Stimulated activated memory B cell treated with anti-CD40 and anti-IgM and Interleukin-4, amounts not matched to agents 10 μg/mL and 1 μg/mL and 100 μg/mL, for 72 hours (primary cell): ENCODE results near the gene MOK.
A peak's percentile ranks its signal among the peaks of the same experiment; 100 is the strongest.
"Not testable (repeated sequence)": the region's sequence is repeated elsewhere in the genome, so short reads cannot be mapped to it uniquely, and the experiment has no call there.

Experiments used
- ATAC-seq: fragments of 150-1000 bp; cut with Tn5 transposase; 2 replicates; pipeline ENCODE4 v1.10.0; 2021
- H3K27ac Mint-ChIP-seq: one replicate; pipeline ENCODE4 v1.8.0; 2022; ENCODE audit warnings: mild to moderate bottlenecking, mixed read lengths
- H3K27me3 Mint-ChIP-seq: one replicate; pipeline ENCODE4 v1.8.0; 2022; ENCODE audit warnings: mixed read lengths
- H3K36me3 Mint-ChIP-seq: one replicate; pipeline ENCODE4 v1.8.0; 2022; ENCODE audit warnings: mixed read lengths
- H3K4me1 Mint-ChIP-seq: one replicate; pipeline ENCODE4 v1.8.0; 2022; ENCODE audit warnings: mixed read lengths
- H3K4me3 Mint-ChIP-seq: one replicate; pipeline ENCODE4 v1.8.0; 2022; ENCODE audit warnings: mild to moderate bottlenecking, moderate library complexity, mixed read lengths
- H3K9me3 Mint-ChIP-seq: one replicate; pipeline ENCODE4 v1.8.0; 2022; ENCODE audit warnings: mixed read lengths

Gene MOK

DNA sequence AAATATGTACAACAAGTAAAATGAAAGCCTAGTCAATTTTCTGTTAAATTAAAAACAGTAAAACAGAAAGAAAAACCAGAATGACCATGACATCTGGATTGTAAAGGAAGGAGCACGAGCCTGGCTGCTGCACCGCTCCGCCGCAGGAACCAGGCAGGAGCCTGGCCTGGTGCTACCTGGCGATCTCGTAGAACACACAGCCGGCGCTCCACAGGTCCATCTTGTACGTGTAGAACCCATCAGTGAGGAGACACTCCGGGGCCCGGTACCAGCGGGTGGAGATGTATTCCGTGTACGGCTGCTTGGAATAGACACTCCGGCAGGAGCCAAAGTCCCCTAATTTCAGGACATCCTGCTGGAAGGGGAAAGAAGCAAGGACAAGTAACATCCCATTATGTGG, 54.3 kb downstream of the MOK start:
- no peak for ATAC-seq
- H3K27me3 Mint-ChIP-seq = peaks cover 7% of the 10 kb centered on the region
- no peak overlapping the region for H3K27ac Mint-ChIP-seq
- H3K4me1 Mint-ChIP-seq = no peaks in the 10 kb centered on the region
- H3K36me3 Mint-ChIP-seq = no peaks in the 10 kb centered on the region
- no peaks in the 10 kb centered on the region for H3K9me3 Mint-ChIP-seq
- H3K4me3 Mint-ChIP-seq = no peak overlapping the region

DNA sequence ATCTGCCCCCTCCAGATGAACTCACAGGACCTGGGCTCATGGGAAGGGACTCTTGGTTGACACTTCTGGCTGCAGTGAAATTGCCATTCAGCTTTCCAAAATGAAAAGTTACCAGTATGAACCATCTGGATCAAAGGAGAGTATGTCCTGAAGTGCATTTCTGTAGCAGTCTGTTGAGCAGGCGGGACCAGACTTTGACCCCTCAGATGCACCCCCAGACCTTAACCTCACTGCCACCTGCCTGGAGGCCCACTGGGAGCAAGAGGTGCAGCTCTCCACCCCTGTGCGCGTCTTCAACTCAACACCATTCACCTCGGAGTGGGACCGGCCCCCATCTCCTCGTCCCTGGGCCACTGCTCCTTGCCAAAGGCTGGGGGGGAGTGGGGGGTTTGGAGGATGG, 55.0 kb downstream of the MOK start:
- ATAC-seq = no peak
- Mint-ChIP-seq H3K27ac (no peak overlapping the region), H3K27me3 (peaks cover 7% of the 10 kb centered on the region), H3K36me3 (no peaks in the 10 kb centered on the region), H3K4me1 (no peaks in the 10 kb centered on the region), H3K9me3 (no peaks in the 10 kb centered on the region), H3K4me3 (no peak overlapping the region)

DNA sequence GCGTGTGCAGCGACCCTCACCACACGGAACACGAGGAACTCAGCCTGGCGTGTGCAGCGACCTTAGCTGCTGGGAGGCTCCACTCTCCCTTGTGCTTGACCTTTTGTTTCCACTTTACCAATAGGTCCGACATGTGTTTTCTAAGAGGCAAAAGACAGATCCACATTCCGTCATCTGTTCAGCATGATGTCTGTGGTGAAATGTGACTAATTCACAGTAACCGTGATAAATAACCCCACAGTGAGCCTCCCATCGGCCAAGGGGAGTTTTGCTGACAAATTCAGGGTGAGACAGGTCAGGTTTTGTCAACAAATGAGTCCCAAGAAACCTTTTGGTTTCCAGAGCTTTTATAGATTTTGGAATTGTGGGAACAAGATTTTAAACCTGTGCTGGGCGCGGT, 55.9 kb downstream of the MOK start:
- Mint-ChIP-seq H3K9me3 (no peaks in the 10 kb centered on the region), H3K27me3 (peaks cover 7% of the 10 kb centered on the region), H3K4me1 (no peaks in the 10 kb centered on the region), H3K27ac (no peak overlapping the region), H3K4me3 (no peak overlapping the region), H3K36me3 (no peaks in the 10 kb centered on the region)
- no peak for ATAC-seq

DNA sequence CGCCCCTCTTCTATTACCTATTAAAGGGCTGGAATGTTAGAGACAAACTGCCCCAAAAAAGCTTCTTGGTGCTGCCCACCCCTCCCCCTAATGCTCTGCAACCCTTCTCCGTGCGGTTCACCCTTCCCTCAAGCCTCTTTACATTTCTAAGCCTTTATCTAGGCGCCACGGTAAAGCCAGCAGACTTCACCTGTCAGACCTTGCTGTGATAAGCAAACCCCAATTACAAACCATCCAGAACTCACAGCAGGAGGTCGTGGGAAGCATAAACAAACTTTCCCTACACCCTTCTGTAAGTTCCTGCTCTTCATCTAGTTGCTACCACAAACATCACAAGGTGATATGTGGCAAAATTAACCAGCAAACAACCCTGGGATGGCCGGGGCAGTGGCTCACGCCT, 56.8 kb downstream of the MOK start:
- no peaks in the 10 kb centered on the region for H3K9me3 Mint-ChIP-seq
- no peak for ATAC-seq
- H3K36me3 Mint-ChIP-seq = no peaks in the 10 kb centered on the region
- H3K4me1 Mint-ChIP-seq = no peaks in the 10 kb centered on the region
- H3K27me3 Mint-ChIP-seq = peaks cover 7% of the 10 kb centered on the region
- no peak overlapping the region for H3K4me3 Mint-ChIP-seq
- H3K27ac Mint-ChIP-seq = no peak overlapping the region

DNA sequence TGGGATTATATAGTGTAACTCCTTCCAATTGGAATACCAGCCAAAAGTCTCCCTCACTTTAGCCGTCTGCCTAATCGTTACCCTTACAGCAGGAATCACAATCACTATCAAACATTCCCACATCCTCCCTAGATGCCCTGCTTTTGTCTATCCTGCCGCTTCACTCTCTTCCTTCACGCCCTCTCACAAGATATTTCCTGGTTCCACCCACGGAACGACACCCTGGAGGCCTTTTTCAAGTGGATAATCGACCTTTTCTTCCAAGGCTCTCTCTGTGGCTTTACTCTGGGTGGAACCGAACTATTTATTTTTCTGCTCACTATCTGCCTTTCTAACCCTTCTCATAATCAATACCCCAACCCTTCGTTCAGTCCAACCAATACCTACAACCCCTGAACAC, 58.9 kb downstream of the MOK start:
- Mint-ChIP-seq H3K27ac (no peak overlapping the region), H3K9me3 (no peaks in the 10 kb centered on the region), H3K4me3 (no peak overlapping the region), H3K36me3 (no peaks in the 10 kb centered on the region), H3K27me3 (peaks cover 7% of the 10 kb centered on the region), H3K4me1 (no peaks in the 10 kb centered on the region)
- ATAC-seq = no peak

DNA sequence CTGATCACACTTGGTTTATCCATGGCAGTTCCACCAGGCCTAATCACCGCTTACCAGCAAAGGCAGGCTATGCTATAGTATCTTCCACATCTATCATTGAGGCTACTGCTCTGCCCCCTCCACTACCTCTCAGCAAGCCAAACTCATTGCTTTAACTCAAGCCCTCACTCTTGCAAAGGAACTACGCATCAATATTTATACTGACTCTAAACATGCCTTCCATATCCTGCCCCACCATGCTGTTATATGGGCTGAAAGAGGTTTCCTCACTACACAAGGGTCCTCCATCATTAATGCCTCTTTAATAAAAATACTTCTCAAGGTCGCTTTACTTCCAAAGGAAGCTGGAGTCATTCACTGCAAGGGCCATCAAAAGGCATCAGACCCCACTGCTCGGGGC, 61.2 kb downstream of the MOK start:
- H3K4me3 Mint-ChIP-seq, ATAC-seq, H3K27ac Mint-ChIP-seq, H3K36me3 Mint-ChIP-seq, H3K4me1 Mint-ChIP-seq, H3K9me3 Mint-ChIP-seq, H3K27me3 Mint-ChIP-seq: not testable (repeated sequence)

DNA sequence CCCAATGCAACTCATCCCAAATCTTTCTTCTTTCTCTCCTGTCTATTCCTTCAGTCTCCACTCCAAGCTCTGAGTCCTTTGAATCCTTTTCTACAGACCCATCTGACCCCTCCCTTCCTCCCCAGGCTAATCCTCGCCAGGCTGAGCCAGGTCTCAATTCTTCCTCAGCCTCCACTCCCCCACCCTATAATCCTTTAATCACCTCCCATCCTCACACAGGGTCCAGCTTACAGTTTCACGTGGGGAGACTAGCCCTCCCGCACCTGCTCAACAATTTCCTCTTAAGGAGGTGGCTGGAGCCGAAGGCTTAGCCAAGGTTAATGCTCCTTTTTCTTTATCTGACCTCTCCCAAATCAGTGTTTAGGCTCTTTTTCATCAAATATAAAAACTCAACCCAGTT, 63.8 kb downstream of the MOK start:
- H3K4me1 Mint-ChIP-seq = no peaks in the 10 kb centered on the region
- no peak overlapping the region for H3K27ac Mint-ChIP-seq
- H3K27me3 Mint-ChIP-seq = no peaks in the 10 kb centered on the region
- no peak overlapping the region for H3K4me3 Mint-ChIP-seq
- ATAC-seq = no peak
- no peaks in the 10 kb centered on the region for H3K9me3 Mint-ChIP-seq
- no peaks in the 10 kb centered on the region for H3K36me3 Mint-ChIP-seq

DNA sequence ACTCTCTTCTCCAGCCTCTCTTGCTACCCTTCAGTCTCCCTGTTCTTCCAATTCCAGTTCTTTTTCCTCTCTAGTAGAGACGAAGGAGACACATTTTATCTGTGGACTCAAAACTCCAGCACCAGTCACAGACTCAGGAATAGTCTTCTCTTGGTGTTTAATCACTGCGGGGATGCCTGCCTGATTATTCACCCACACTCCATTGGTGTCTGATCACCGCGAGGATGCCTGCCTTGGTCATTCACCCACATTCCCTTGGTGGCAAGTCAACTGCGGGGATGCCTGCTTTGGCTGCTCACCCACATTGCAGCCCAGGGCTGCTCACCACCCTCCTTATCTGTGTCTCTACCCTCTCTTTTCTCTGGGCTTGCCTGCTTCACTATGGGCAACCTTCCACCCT, 64.5 kb downstream of the MOK start:
- not testable (repeated sequence) for H3K36me3 Mint-ChIP-seq, H3K4me1 Mint-ChIP-seq, H3K4me3 Mint-ChIP-seq, H3K27me3 Mint-ChIP-seq, H3K27ac Mint-ChIP-seq, H3K9me3 Mint-ChIP-seq, ATAC-seq

DNA sequence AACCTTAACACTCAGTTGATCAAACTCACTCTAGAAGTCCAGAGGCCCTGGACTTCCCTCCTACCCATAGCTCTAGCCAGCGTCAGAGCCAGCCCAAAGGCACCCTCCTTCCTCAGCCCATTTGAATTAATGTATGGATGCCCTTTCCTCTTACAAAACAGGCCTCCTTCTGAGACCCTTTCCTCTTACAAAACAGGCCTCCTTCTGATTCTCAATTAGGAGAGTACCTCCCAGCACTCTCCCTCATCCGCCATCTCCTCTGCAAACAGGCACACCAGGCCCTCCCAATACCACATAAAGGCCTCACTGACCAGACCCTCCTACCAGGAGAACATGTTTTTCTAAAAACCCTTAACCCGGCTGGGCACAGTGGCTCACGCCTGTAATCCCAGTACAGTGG, 65.7 kb downstream of the MOK start:
- Mint-ChIP-seq H3K36me3 (no peaks in the 10 kb centered on the region), H3K27me3 (no peaks in the 10 kb centered on the region), H3K4me3 (no peak overlapping the region), H3K27ac (no peak overlapping the region), H3K9me3 (no peaks in the 10 kb centered on the region), H3K4me1 (no peaks in the 10 kb centered on the region)
- no peak for ATAC-seq

DNA sequence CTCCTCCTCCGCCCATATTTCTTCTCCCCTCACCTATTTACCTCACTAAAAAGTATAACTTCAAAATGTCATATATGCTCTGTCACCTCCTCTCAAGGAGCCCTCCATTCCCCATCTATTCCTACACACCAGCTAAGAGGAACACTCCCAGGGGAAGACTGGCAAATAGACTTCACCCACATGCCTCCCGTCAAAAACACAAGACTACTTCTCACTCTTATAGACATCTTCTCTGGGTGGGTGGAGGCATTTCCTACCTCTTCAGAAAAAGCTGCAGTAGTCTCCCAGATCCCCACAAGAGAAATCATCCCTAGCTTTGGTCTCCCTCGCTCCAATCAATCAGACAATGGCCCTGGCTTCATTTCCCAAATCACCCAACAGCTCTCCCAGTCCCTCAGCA, 66.2 kb downstream of the MOK start:
- Mint-ChIP-seq H3K27me3 (no peaks in the 10 kb centered on the region), H3K27ac (no peak overlapping the region), H3K36me3 (no peaks in the 10 kb centered on the region), H3K4me1 (no peaks in the 10 kb centered on the region), H3K4me3 (no peak overlapping the region), H3K9me3 (no peaks in the 10 kb centered on the region)
- ATAC-seq = no peak

DNA sequence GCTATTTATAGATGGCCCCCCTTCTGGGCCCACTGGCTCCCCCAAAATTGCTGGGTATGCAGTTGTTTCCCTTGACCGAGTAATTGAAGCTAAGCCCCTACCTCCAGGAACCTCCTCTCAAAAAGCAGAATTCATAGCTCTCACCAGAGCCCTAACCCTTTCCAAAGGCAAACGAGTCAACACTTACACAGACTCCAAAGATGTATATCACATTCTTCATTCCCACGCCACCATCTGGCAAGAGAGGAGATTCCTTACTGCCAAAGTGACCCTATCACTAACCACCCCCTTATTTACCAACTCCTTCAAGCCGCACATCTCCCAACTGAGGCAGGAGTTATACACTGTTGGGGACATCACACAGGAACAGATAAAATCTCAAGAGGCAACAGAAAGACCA, 66.8 kb downstream of the MOK start:
- Mint-ChIP-seq H3K9me3 (no peaks in the 10 kb centered on the region), H3K27ac (no peak overlapping the region), H3K36me3 (no peaks in the 10 kb centered on the region), H3K4me3 (no peak overlapping the region), H3K27me3 (no peaks in the 10 kb centered on the region), H3K4me1 (no peaks in the 10 kb centered on the region)
- ATAC-seq = no peak

DNA sequence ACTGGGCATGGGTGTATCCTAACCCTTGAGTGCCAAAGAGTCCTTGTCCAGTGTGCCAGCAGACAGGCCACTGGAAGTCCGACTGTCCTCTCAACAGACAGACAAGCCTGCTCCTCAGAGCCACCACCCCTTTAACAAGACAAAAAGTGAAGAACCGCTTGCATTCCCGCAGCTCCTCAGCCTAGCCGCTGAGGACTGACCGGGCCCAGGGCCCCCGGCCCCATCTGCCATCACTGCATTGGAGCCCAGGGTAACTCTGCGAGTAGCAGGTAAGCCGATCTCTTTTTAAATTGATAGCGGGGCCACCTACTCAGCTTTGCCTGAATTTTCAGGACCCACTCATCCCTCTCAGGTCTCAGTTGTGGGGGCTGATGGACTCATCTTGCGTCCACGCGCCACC, 68.9 kb downstream of the MOK start:
- H3K4me3 Mint-ChIP-seq = no peak overlapping the region
- H3K27ac Mint-ChIP-seq = no peak overlapping the region
- no peak for ATAC-seq
- no peaks in the 10 kb centered on the region for H3K27me3 Mint-ChIP-seq
- no peaks in the 10 kb centered on the region for H3K4me1 Mint-ChIP-seq
- no peaks in the 10 kb centered on the region for H3K9me3 Mint-ChIP-seq
- H3K36me3 Mint-ChIP-seq = no peaks in the 10 kb centered on the region

DNA sequence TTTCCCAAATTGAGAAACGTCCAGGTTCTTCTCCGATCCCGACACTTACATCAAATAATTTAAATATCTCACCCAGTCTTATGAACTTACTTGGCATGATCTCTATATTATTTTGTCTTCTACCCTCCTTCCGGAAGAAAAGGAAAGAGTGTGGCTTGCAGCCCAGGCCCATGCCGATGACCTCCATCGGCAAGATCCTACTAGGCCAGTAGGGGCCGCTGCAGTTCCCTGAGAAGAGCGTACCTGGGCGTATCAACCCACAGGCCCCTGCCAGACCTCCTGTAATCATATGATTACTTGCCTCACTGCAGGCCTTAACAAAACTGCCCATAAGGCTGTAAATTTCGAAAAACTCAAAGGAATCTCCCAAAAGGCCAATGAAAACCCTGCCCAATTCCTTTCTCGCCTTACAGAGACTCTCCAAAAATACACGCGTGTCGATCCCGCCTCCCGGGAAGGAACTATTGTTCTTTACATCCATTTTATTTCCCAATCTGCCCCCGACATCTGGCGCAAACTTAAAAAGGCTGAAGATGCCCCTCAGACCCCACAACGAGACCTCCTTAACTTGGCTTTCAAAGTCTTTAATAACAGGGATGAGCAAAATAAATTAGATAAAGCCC, 69.6 kb downstream of the MOK start:
- Mint-ChIP-seq H3K9me3 (no peaks in the 10 kb centered on the region), H3K27ac (no peak overlapping the region), H3K27me3 (no peaks in the 10 kb centered on the region), H3K4me1 (no peaks in the 10 kb centered on the region), H3K4me3 (no peak overlapping the region), H3K36me3 (no peaks in the 10 kb centered on the region)
- peak; percentile 78 for ATAC-seq

DNA sequence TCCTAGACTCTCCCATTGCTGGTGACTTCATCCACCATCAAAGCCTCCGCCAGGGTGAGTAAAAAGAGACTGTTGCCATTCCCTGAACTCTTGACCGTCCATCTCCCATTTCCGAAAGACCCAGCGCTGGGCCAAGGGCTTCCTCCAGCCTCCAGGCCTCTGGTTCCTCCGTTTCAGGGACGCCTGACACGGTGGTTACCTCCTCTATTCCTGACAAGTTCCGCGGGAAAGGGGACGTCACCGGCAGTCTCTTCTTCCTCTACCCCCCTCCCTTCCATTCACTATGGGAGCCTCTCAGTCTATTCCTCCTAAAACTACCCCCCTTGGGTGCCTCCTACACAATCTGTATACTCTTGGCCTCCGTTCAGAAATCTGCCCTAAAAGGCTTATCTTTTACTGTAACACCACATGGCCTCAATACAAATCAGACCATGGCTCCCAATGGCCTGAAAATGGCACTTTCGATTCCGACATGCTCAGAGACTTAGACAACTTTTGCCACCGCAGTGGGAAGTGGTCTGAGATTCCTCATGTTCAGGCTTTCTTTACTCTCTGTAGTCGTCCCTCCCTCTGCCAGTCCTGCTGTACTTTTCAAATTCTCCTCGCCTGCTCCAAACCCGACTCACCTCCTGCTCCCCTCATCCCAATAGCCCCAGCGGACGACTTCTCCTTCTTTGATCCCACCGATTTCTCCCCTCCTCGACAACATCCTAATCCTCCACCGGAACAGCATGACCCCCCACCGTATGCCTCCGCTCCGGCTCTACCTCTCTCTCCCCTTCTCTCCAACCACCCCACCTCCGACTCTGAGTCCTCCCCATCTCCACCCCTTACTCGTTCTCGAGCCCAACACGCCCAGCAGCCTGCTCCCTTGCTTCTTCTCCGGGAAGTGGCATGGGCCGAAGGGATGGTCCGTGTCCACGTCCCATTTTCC, 70.4 kb downstream of the MOK start:
- H3K36me3 Mint-ChIP-seq = no peaks in the 10 kb centered on the region
- H3K27me3 Mint-ChIP-seq = no peaks in the 10 kb centered on the region
- no peak overlapping the region for H3K27ac Mint-ChIP-seq
- no peaks in the 10 kb centered on the region for H3K4me1 Mint-ChIP-seq
- no peak for ATAC-seq
- H3K9me3 Mint-ChIP-seq = no peaks in the 10 kb centered on the region
- no peak overlapping the region for H3K4me3 Mint-ChIP-seq

DNA sequence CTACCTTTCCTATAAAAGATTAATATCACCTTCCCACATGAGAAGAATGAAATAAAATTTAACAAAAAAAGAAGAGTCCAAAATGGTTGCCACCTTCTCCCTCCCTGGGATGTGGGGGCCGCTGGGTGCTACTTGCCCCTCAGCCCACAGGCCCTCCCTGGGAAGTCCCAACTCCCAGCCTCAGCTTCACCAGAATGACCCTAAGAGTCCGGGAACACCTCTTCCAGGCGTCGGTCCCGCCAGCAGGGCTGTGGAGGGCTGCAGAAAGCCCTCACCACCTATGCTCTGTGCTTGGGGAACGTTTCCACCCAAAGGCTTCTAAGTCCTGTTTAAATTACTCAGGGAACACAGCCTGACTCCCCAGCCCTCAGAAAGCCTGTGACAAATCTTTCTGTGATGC, 71.9 kb downstream of the MOK start:
- no peak for ATAC-seq
- Mint-ChIP-seq H3K36me3 (no peaks in the 10 kb centered on the region), H3K27ac (no peak overlapping the region), H3K4me1 (no peaks in the 10 kb centered on the region), H3K27me3 (no peaks in the 10 kb centered on the region), H3K9me3 (no peaks in the 10 kb centered on the region), H3K4me3 (no peak overlapping the region)

DNA sequence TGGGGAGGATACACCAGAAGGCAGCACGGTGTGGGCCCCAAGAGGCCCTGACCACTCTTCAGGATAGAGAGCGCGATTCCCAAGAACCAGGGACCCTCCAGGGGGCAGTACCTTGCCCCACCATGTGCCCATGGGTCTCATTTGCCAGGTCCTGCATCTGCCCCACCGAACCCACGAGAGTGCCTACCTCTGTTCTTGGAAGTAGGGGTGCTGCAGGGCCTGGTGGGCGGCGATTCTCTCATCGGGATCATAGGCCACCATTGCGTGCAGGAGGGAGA, 72.7 kb downstream of the MOK start:
- ATAC-seq = no peak
- Mint-ChIP-seq H3K9me3 (no peaks in the 10 kb centered on the region), H3K27me3 (no peaks in the 10 kb centered on the region)

More for the DNA sequence above, 72.7 kb downstream of the MOK start:
- no peak overlapping the region for H3K4me3 Mint-ChIP-seq
- no peaks in the 10 kb centered on the region for H3K36me3 Mint-ChIP-seq
- no peak overlapping the region for H3K27ac Mint-ChIP-seq
- H3K4me1 Mint-ChIP-seq = no peaks in the 10 kb centered on the region
